K562 (cell line): ENCODE results near the gene ITGAV. TPM values are rescaled to one million over a fixed set of nuclear protein-coding genes. Genes with fewer than 3 reads are reported as not detected.

ENCODE experiments used
- ATAC-seq: fragments of 200-7000 bp; cut with Tn5 transposase; 3 replicates; pipeline ENCODE4 v1.9.1; 2020; ENCODE audit warnings: moderate library complexity
- BruUV-seq: library from RNA; stranded (reverse); fragments of 400-500 nt; replicated peaks from 2 replicates; lab custom pipeline; 2021; lab: Mats Ljungman, UMichigan
- CTCF ChIA-PET: fragments of 300-600 bp; formaldehyde crosslinking; extraction: SDS; loops from one replicate; lab custom pipeline; 2021; ENCODE audit warnings: low intra/inter-chr PET ratio; lab: Yijun Ruan, JAX
- POLR2A ChIA-PET: fragments of 300-600, 350-650 bp; sonication (Branson Sonifier 250); formaldehyde crosslinking; extraction: SDS; loops from one replicate; lab custom pipeline; 2021; ENCODE audit warnings: antibody characterized with exemption, inconsistent platforms; lab: Yijun Ruan, JAX
- DNase-seq, 4 experiments: peaks; one replicate each; pipeline versions ENCODE4 v3.0.0 to v3.0.0-alpha.2; 2011 to 2018; ENCODE audit warnings: low spot score in 3 of 4, mixed read lengths in 3 of 4; ENCODE audit errors: extremely low read depth in 1 of 4
- FAIRE-seq: peaks from 2 replicates; lab custom pipeline; 2011; peaks lifted over from hg19 to GRCh38; lab: Jason Lieb, UNC
- H2AFZ ChIP-seq: 2 replicates; pipeline ENCODE4 v1.6.0; 2011; ENCODE audit warnings: low read depth, low read length, control low read depth, inconsistent platforms
- H3K27ac ChIP-seq: fragments of 200-600 bp; 3 replicates; pipeline ENCODE4 v1.8.0; 2011; ENCODE audit warnings: low read depth, mild to moderate bottlenecking, control low read depth, inconsistent platforms, low read length, moderate library complexity, mixed read lengths; ENCODE audit errors: extremely low read depth
- H3K27me3 ChIP-seq, 2 experiments: fragments of 300-600 bp in 1 of 2; 2 replicates in 1 of 2; 3 replicates in 1 of 2; pipeline versions ENCODE4 v1.6.0 to v1.8.0; 2011; ENCODE audit warnings: inconsistent platforms in 2 of 2, low read length in 2 of 2, mild to moderate bottlenecking in 1 of 2, mixed read lengths in 1 of 2, moderate library complexity in 1 of 2; ENCODE audit not compliant: control insufficient read depth in 2 of 2, insufficient read depth in 2 of 2
- H3K36me3 ChIP-seq: fragments of 300-600 bp; 3 replicates; pipeline ENCODE4 v1.8.0; 2011; ENCODE audit warnings: mild to moderate bottlenecking, low read length, inconsistent platforms; ENCODE audit not compliant: control insufficient read depth, insufficient read depth
- H3K4me1 ChIP-seq, 2 experiments: fragments of 200-600 bp in 1 of 2; replicated peaks in 1 of 2; 2 replicates in 1 of 2; 3 replicates in 1 of 2; pipeline versions ENCODE4 v1.5.1 to v1.8.0; 2011; ENCODE audit warnings: inconsistent platforms in 2 of 2, low read length in 2 of 2, mild to moderate bottlenecking in 1 of 2, mixed read lengths in 1 of 2, moderate library complexity in 1 of 2; ENCODE audit not compliant: control insufficient read depth in 2 of 2, insufficient read depth in 2 of 2
- H3K4me2 ChIP-seq: 2 replicates; pipeline ENCODE4 v1.6.1; 2011; ENCODE audit warnings: low read length, control low read depth, inconsistent platforms, mixed read lengths; ENCODE audit not compliant: insufficient read depth
- H3K4me3 ChIP-seq: fragments of 200-600 bp; sonication (generic), shearing (Covaris generic); 2 replicates; pipeline ENCODE4 v1.5.1; 2016; ENCODE audit warnings: control low read depth, inconsistent platforms
- H3K79me2 ChIP-seq: fragments of 200-600 bp; 3 replicates; pipeline ENCODE4 v1.8.0; 2011; ENCODE audit warnings: low read length, inconsistent platforms; ENCODE audit not compliant: control insufficient read depth, insufficient read depth
- H3K9ac ChIP-seq, 2 experiments: 2 replicates each; pipeline versions ENCODE4 v1.6.0 to v1.6.1; 2011; ENCODE audit warnings: low read depth in 2 of 2, low read length in 2 of 2, control low read depth in 1 of 2, inconsistent platforms in 1 of 2, mild to moderate bottlenecking in 1 of 2, mixed read lengths in 1 of 2; ENCODE audit not compliant: insufficient read depth in 1 of 2
- H3K9me1 ChIP-seq: one replicate; pipeline ENCODE4 v1.6.0; 2011; ENCODE audit warnings: inconsistent platforms, mild to moderate bottlenecking, low read length, moderate library complexity; ENCODE audit not compliant: control insufficient read depth, insufficient read depth
- H3K9me3 ChIP-seq: replicated peaks from 2 replicates; pipeline ENCODE4 v1.5.1; 2011; ENCODE audit warnings: low read depth, low read length, inconsistent platforms; ENCODE audit not compliant: control insufficient read depth, insufficient read depth
- H4K20me1 ChIP-seq: replicated peaks from 2 replicates; pipeline ENCODE4 v1.6.1; 2011; ENCODE audit warnings: low read length, inconsistent platforms, mixed read lengths; ENCODE audit not compliant: control insufficient read depth, insufficient read depth
- ARID1B ChIP-seq: fragments of 450-650 bp; IDR thresholded peaks from 2 replicates; pipeline ENCODE4 v1.6.1; 2016; ENCODE audit warnings: antibody characterized with exemption, mild to moderate bottlenecking, inconsistent platforms
- CBX3 ChIP-seq, 2 experiments: IDR thresholded peaks; 1 replicate in 1 of 2; 2 replicates in 1 of 2; pipeline ENCODE4 v1.6.1; 2012; ENCODE audit warnings: inconsistent platforms in 2 of 2, low read length in 2 of 2, borderline replicate concordance in 1 of 2, control low read depth in 1 of 2
- DDX20 ChIP-seq: fragments of 450-650 bp; IDR thresholded peaks from 2 replicates; pipeline ENCODE4 v1.6.1; 2016; ENCODE audit warnings: missing genetic modification characterization, low read depth, mild to moderate bottlenecking, missing compliant biosample characterization, moderate library complexity
- ERF ChIP-seq: fragments of 450-650 bp; formaldehyde crosslinking; IDR thresholded peaks from 2 replicates; pipeline ENCODE4 v1.4.0; 2020; ENCODE audit warnings: mild to moderate bottlenecking, mixed read lengths
- FOS ChIP-seq: IDR thresholded peaks from 3 replicates; pipeline ENCODE4 v1.6.1; 2011; ENCODE audit not compliant: insufficient read length; ENCODE audit errors: extremely low read depth
- IFI16 ChIP-seq: fragments of 250-450 bp; sonication (Bioruptor Pico); IDR thresholded peaks from 2 replicates; pipeline ENCODE4 v2.1.2; 2022; ENCODE audit warnings: mild to moderate bottlenecking, inconsistent platforms
- L3MBTL2 ChIP-seq: fragments of 450-650 bp; IDR thresholded peaks from 2 replicates; pipeline ENCODE4 v1.6.1; 2016; ENCODE audit warnings: mild to moderate bottlenecking, moderate library complexity
- NBN ChIP-seq: fragments of 450-650 bp; IDR thresholded peaks from 2 replicates; pipeline ENCODE4 v1.6.1; 2016; ENCODE audit warnings: low read depth, mild to moderate bottlenecking
- POLR2H ChIP-seq: IDR thresholded peaks from 2 replicates; pipeline ENCODE4 v1.6.1; 2016; ENCODE audit warnings: missing genetic modification characterization, low read depth, mild to moderate bottlenecking, control low read depth, missing compliant biosample characterization, moderate library complexity
- SMARCB1 ChIP-seq: IDR thresholded peaks from 2 replicates; pipeline ENCODE4 v1.6.1; 2011; ENCODE audit warnings: improper control_type of control experiment, low read depth; ENCODE audit not compliant: insufficient read length
- SRF ChIP-seq, 2 experiments: fragments of 250-450, 450-650 bp in 1 of 2; sonication (Bioruptor Pico) in 1 of 2; sonication (generic) in 1 of 2; formaldehyde crosslinking; IDR thresholded peaks; 2 replicates each; pipeline versions ENCODE4 v1.5.0 to v1.5.1; 2020 to 2022; ENCODE audit warnings: mild to moderate bottlenecking in 1 of 2, missing genetic modification reagents in 1 of 2
- TEAD4 ChIP-seq, 2 experiments: sonication (generic) in 1 of 2; formaldehyde crosslinking in 1 of 2; IDR thresholded peaks; 2 replicates each; pipeline versions ENCODE4 v1.6.1 to v1.8.0; 2012 to 2022; ENCODE audit warnings: borderline replicate concordance in 1 of 2, inconsistent platforms in 1 of 2, low read length in 1 of 2, mild to moderate bottlenecking in 1 of 2, missing genetic modification reagents in 1 of 2
- TFAP4 ChIP-seq: sonication (generic); formaldehyde crosslinking; IDR thresholded peaks from 2 replicates; pipeline ENCODE4 v1.8.0; 2022; ENCODE audit warnings: missing genetic modification reagents, mild to moderate bottlenecking, moderate library complexity, borderline replicate concordance
- VEZF1 ChIP-seq: fragments of 200-800 bp; sonication (Bioruptor generic); IDR thresholded peaks from 2 replicates; pipeline ENCODE4 v1.6.1; 2017; ENCODE audit warnings: missing genetic modification characterization, missing compliant biosample characterization
- ZNF263 ChIP-seq: sonication (generic); formaldehyde crosslinking; IDR thresholded peaks from 2 replicates; pipeline ENCODE4 v1.8.0; 2022; ENCODE audit warnings: mild to moderate bottlenecking, missing genetic modification reagents, borderline replicate concordance
- ZNF644 ChIP-seq: fragments of 200-800 bp; sonication (Bioruptor generic); IDR thresholded peaks from 2 replicates; pipeline ENCODE4 v1.6.1; 2016; ENCODE audit warnings: low read depth, missing genetic modification characterization, missing compliant biosample characterization
- ZNF717 ChIP-seq: fragments of 250-450 bp; sonication (Bioruptor Pico); IDR thresholded peaks from 2 replicates; pipeline ENCODE4 v1.5.0; 2021
- ZNF766 ChIP-seq: fragments of 200-800 bp; sonication (Bioruptor generic); conservative IDR thresholded peaks from 2 replicates; pipeline ENCODE4 v1.6.1; 2016; ENCODE audit warnings: missing genetic modification characterization, missing compliant biosample characterization
- WGBS: fragments of 100-300 bp; shearing (Covaris generic); methylation state at CpG from one replicate; pipeline ENCODE4 v1.1.6; 2016; ENCODE audit warnings: low coverage, mixed read lengths; ENCODE audit not compliant: insufficient coverage; ENCODE audit errors: missing lambda C conversion rate; 5-methylcytosine and 5-hydroxymethylcytosine counted together
- in situ Hi-C: fragments of 300-500 bp; cut with MboI; formaldehyde crosslinking; loops from 4 replicates; pipeline ENCODE4 v1.15.0; 2018; ENCODE audit warnings: inconsistent platforms, mixed read lengths
- intact Hi-C: fragments of 100-400 bp; cut with micrococcal nuclease; formaldehyde crosslinking; loops from 2 replicates; pipeline ENCODE4 v1.14.2; 2022
- polyA plus RNA-seq, 8 experiments: library from polyadenylated mRNA; depleted of rRNA in 4 of 8; stranded (reverse) in 5 of 8; unstranded in 3 of 8; fragments of >200 nt; fragmentation: Nextera tagmentation in 2 of 8; fragmentation: Illumina TruSeq in 1 of 8; extraction: Ambion mirVana in 2 of 8; extraction: Trizol in 1 of 8; gene quantifications; 2 replicates each; pipeline versions ENCODE4 v1.2.1 to v1.2.3, GENCODE V29; 2011 to 2014; ENCODE audit warnings: inconsistent platforms in 1 of 8, missing spikeins in 1 of 8
- total RNA-seq, 7 experiments: library from RNA; depleted of rRNA in 6 of 7; stranded (reverse); fragments of >200 nt in 6 of 7; fragmentation: Illumina TruSeq in 2 of 7; extraction: Trizol in 2 of 7; gene quantifications; 2 replicates each; pipeline versions ENCODE4 v1.2.1 to v1.2.3, GENCODE V29; 2011 to 2021; ENCODE audit warnings: low replicate concordance in 1 of 7
- TF ChIP-seq, protein P1 (sequence below), 2 experiments: fragments of 450-650 bp in 1 of 2; sonication (generic) in 1 of 2; formaldehyde crosslinking in 1 of 2; IDR thresholded peaks in 1 of 2; conservative IDR thresholded peaks in 1 of 2; 2 replicates each; pipeline versions ENCODE4 v1.6.1 to v1.8.1; 2016 to 2023; ENCODE audit warnings: mild to moderate bottlenecking in 2 of 2, moderate library complexity in 2 of 2, inconsistent platforms in 1 of 2, missing genetic modification reagents in 1 of 2

Gene ITGAV
- total and polyA plus RNA-seq, 9 of the 15 experiments (the other 6 are each of a cell fraction or from before 2014, with no cell fraction given) = 3.7 to 17.7 (median 10.7) TPM

DNA sequence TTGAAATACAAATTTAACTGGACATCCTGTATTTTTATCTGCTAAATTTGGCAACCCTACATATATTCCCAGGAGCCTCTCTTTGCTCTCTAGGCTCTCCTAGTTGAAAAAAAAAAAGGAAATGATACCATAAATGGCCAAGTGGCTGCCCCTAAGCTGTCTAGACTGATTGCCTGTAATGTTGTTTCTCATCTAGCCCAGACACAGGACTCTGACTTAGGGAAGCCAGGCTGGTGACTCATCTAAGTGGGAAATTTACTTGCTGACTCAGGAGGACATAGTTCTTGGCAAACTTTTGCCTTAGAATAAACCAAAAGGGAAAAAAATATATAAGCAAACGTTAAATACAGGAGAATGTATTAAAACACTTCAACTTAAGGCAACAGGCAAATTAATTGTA, 14.6 kb upstream of the ITGAV start:
- peaks cover 0 to 6% of the 10 kb centered on the region in 2 experiments; a peak in 3 of 5 replicates for H3K4me1 ChIP-seq
- H3K9me3 ChIP-seq = no peaks in the 10 kb centered on the region
- H3K9me1 ChIP-seq = no peaks in the 10 kb centered on the region
- DNase-seq (peak; percentile 62 to 87 (median 70)), ATAC-seq (peak; percentile 94), FAIRE-seq (peak; percentile 85)
- 0% methylated on average over 1 of the region's 1 CpG for WGBS
- BruUV-seq = no TSS peak
- no peaks in the 10 kb centered on the region for H4K20me1 ChIP-seq
- H3K27ac ChIP-seq = peak overlapping the region; percentile 45; the same call in 1 of the 3 replicates
- in situ Hi-C loops = no loop called here
- CTCF ChIA-PET = interaction anchor here (0.7 kb wide), 1 partner anchor 35 kb away, joined by 4 read pairs; no protein-coding TSS in a partner anchor
- no peak overlapping the region for H2AFZ ChIP-seq
- no peaks in the 10 kb centered on the region for H3K79me2 ChIP-seq
- no peak overlapping the region for H3K4me3 ChIP-seq
- POLR2A ChIA-PET = interaction anchor here (0.7 to 1.9 kb wide), 2 partner anchors 14 to 526 kb away, joined by 3 to 12 read pairs; partner anchors contain the start of gene ITGAV
- intact Hi-C loops = no loop called here
- no peaks in the 10 kb centered on the region for H3K27me3 ChIP-seq
- no peak overlapping the region for H3K9ac ChIP-seq
- no peak overlapping the region for H3K4me2 ChIP-seq
- no peaks in the 10 kb centered on the region for H3K36me3 ChIP-seq
- no peak for TF ChIP-seq DDX20 (tag)
- 0 out of 2 replicates have a peak, but pooled peaks have one; percentile 36 for TF ChIP-seq VEZF1 (CRISPR knock-in tag)
- TF ChIP-seq SRF (CRISPR knock-in tag; IDR thresholded peaks at IDR 0.05) = peak; percentile 87 to 99
- no peak for TF ChIP-seq IFI16
- peak; percentile 71 for TF ChIP-seq ARID1B
- TF ChIP-seq ZNF644 (tag) = no peak
- TF ChIP-seq ZNF717 (CRISPR knock-in tag) = no peak
- TF ChIP-seq ZNF766 (CRISPR knock-in tag) = 0 out of 2 replicates have a peak, but pooled peaks have one; percentile 38
- TF ChIP-seq, protein P1, sequence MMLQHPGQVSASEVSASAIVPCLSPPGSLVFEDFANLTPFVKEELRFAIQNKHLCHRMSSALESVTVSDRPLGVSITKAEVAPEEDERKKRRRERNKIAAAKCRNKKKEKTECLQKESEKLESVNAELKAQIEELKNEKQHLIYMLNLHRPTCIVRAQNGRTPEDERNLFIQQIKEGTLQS (IDR thresholded peaks at IDR 0.05) = peak; percentile 94
- TF ChIP-seq, protein P1 (CRISPR knock-in tag; conservative IDR thresholded peaks at IDR 0.05) = peak; percentile 82; the same call in 1 of the 2 replicates
- TF ChIP-seq NBN = no peak
- 0 out of 3 replicates have a peak, but pooled peaks of 1 of the 2 experiments have one; percentile 13 for TF ChIP-seq CBX3 (IDR thresholded peaks at IDR 0.05; ENCODE audit: borderline replicate concordance in 1 of 2, low read length in 2 of 2)
- TF ChIP-seq SMARCB1 = no peak
- TF ChIP-seq ERF (CRISPR knock-in tag) = no peak
- TF ChIP-seq L3MBTL2 = no peak
- no peak for TF ChIP-seq ZNF263
- no peak for TF ChIP-seq TFAP4 (CRISPR knock-in tag)
- peak; percentile 59 for TF ChIP-seq FOS
- TF ChIP-seq TEAD4 (IDR thresholded peaks at IDR 0.05; ENCODE audit: low read length) = peak; percentile 56; the same call in 1 of the 2 replicates
- no peak for TF ChIP-seq TEAD4 (CRISPR knock-in tag; IDR thresholded peaks at IDR 0.05; ENCODE audit: borderline replicate concordance)
- no peak for TF ChIP-seq POLR2H (tag)
